GM12864 (cell line): ENCODE data around the gene C12orf43.

Source experiments
- DNase-seq: peaks from one replicate; pipeline ENCODE4 v3.0.0-alpha.2; 2011; ENCODE audit warnings: low read depth
- H3K4me3 ChIP-seq: 2 replicates; pipeline ENCODE4 v1.5.1; 2011; ENCODE audit warnings: mild to moderate bottlenecking, low read depth, low read length, control low read depth
- CTCF ChIP-seq: IDR thresholded peaks from 2 replicates; pipeline ENCODE4 v1.5.1; 2011; ENCODE audit warnings: low read depth, mild to moderate bottlenecking, moderate library complexity, low read length, control low read depth, inconsistent platforms; ENCODE audit errors: missing control alignments

The C12orf43 gene

GRCh38 chr12:121025442-121026226 lies 9.3 kb upstream of the C12orf43 start:
- TF ChIP-seq CTCF: no peak
- DNase-seq: no peak
- H3K4me3 ChIP-seq: no peak overlapping the region

- TF ChIP-seq CTCF: no peak
- no peak for DNase-seq
- H3K4me3 ChIP-seq: no peak overlapping the region
These were observed 7.5 kb upstream of the C12orf43 start for GRCh38 chr12:121023799-121024198.

- DNase-seq: no peak
- no peak overlapping the region for H3K4me3 ChIP-seq
- TF ChIP-seq CTCF: no peak
These were observed 6.4 kb upstream of the C12orf43 start for GRCh38 chr12:121022713-121023112.

- no peak for TF ChIP-seq CTCF
- no peak overlapping the region for H3K4me3 ChIP-seq
These were observed 5.5 kb upstream of the C12orf43 start for GRCh38 chr12:121021754-121022153.

GRCh38 chr12:121018860-121019617 lies 2.8 kb upstream of the C12orf43 start:
- DNase-seq: no peak
- no peak for TF ChIP-seq CTCF

More at GRCh38 chr12:121021754-121022153, 5.5 kb upstream of the C12orf43 start:
- no peak for DNase-seq

GRCh38 chr12:121017966-121018491 lies 1.7 kb upstream of the C12orf43 start:
- no peak for DNase-seq
- no peak overlapping the region for H3K4me3 ChIP-seq
- no peak for TF ChIP-seq CTCF

More at GRCh38 chr12:121018860-121019617, 2.8 kb upstream of the C12orf43 start:
- H3K4me3 ChIP-seq: no peak overlapping the region
